Astrocyte (in vitro differentiated cells and primary cell): ENCODE data around the gene MRPL27. TPM values are rescaled to one million over a fixed set of nuclear protein-coding genes. Genes with fewer than 3 reads are reported as not detected.
A peak's percentile ranks its signal among the peaks of the same experiment; 100 is the strongest.
"Not testable (repeated sequence)": the region's sequence is repeated elsewhere in the genome, so short reads cannot be mapped to it uniquely, and the experiment has no call there.

Experiments
- DNase-seq: peaks from one replicate; pipeline ENCODE4 v3.0.0-alpha.2; 2010; ENCODE audit warnings: low read depth
- FAIRE-seq: peaks from 2 replicates; lab custom pipeline; 2011; peaks lifted over from hg19 to GRCh38; lab: Jason Lieb, UNC
- H2AFZ ChIP-seq: 2 replicates; pipeline ENCODE4 v1.6.0; 2012; ENCODE audit warnings: low read depth, low read length, inconsistent platforms
- H3K27ac ChIP-seq: 2 replicates; pipeline ENCODE4 v1.5.1; 2011; ENCODE audit warnings: low read depth, low read length, inconsistent platforms
- H3K27me3 ChIP-seq: 2 replicates; pipeline ENCODE4 v1.6.0; 2011; ENCODE audit warnings: low read length, inconsistent platforms; ENCODE audit not compliant: insufficient read depth
- H3K36me3 ChIP-seq: 2 replicates; pipeline ENCODE4 v1.5.1; 2011; ENCODE audit warnings: low read length, inconsistent platforms; ENCODE audit not compliant: insufficient read depth
- H3K4me1 ChIP-seq: 2 replicates; pipeline ENCODE4 v1.5.1; 2011; ENCODE audit warnings: low read length, inconsistent platforms; ENCODE audit not compliant: insufficient read depth
- H3K4me2 ChIP-seq: 2 replicates; pipeline ENCODE4 v1.6.0; 2012; ENCODE audit warnings: low read length, inconsistent platforms
- H3K4me3 ChIP-seq: 2 replicates; pipeline ENCODE4 v1.5.1; 2011; ENCODE audit warnings: low read depth, mild to moderate bottlenecking, low read length, inconsistent platforms; ENCODE audit not compliant: insufficient read depth
- H3K79me2 ChIP-seq: 2 replicates; pipeline ENCODE4 v1.6.0; 2012; ENCODE audit warnings: mild to moderate bottlenecking, low read length, inconsistent platforms; ENCODE audit not compliant: insufficient read depth
- H3K9ac ChIP-seq: 2 replicates; pipeline ENCODE4 v1.6.0; 2012; ENCODE audit warnings: mild to moderate bottlenecking, low read length, inconsistent platforms
- H3K9me3 ChIP-seq: 2 replicates; pipeline ENCODE4 v1.5.1; 2012; ENCODE audit warnings: low read depth, mild to moderate bottlenecking, low read length, inconsistent platforms; ENCODE audit not compliant: insufficient read depth
- H4K20me1 ChIP-seq: 2 replicates; pipeline ENCODE4 v1.6.0; 2012; ENCODE audit warnings: low read length, inconsistent platforms; ENCODE audit not compliant: insufficient read depth
- H3K27ac Mint-ChIP-seq: one replicate; pipeline ENCODE4 v1.8.0; 2021; ENCODE audit warnings: mild to moderate bottlenecking, mixed read lengths; ENCODE audit not compliant: unreplicated experiment
- H3K27me3 Mint-ChIP-seq: one replicate; pipeline ENCODE4 v1.8.0; 2021; ENCODE audit warnings: low read depth, mixed read lengths; ENCODE audit not compliant: unreplicated experiment
- H3K36me3 Mint-ChIP-seq: one replicate; pipeline ENCODE4 v1.8.0; 2021; ENCODE audit warnings: low read depth, mixed read lengths; ENCODE audit not compliant: unreplicated experiment
- H3K4me1 Mint-ChIP-seq: one replicate; pipeline ENCODE4 v1.8.0; 2021; ENCODE audit warnings: low read depth, mixed read lengths; ENCODE audit not compliant: unreplicated experiment
- H3K4me3 Mint-ChIP-seq: one replicate; pipeline ENCODE4 v1.8.0; 2021; ENCODE audit warnings: mild to moderate bottlenecking, moderate library complexity, mixed read lengths; ENCODE audit not compliant: unreplicated experiment
- H3K9me3 Mint-ChIP-seq: one replicate; pipeline ENCODE4 v1.8.0; 2021; ENCODE audit warnings: mild to moderate bottlenecking, mixed read lengths; ENCODE audit not compliant: unreplicated experiment
- CTCF ChIP-seq: IDR thresholded peaks from 2 replicates; pipeline ENCODE4 v1.5.1; 2011; ENCODE audit warnings: low read depth, mild to moderate bottlenecking, inconsistent platforms, low read length, moderate library complexity; ENCODE audit not compliant: insufficient read depth
- EZH2 ChIP-seq: IDR thresholded peaks from 2 replicates; pipeline ENCODE4 v1.6.1; 2012; ENCODE audit warnings: mild to moderate bottlenecking, low read length, inconsistent platforms; ENCODE audit not compliant: insufficient read depth
- total RNA-seq: library from RNA; stranded (reverse); gene quantifications from 2 replicates; pipeline ENCODE4 v1.2.1, GENCODE V29; 2021

Gene MRPL27
- total RNA-seq, 1 donor from 2014 or later = 57.3 TPM

GRCh38 chr17:50406578-50406977 is 33.6 kb upstream of the MRPL27 start:
- Mint-ChIP-seq H3K4me3 (no peak overlapping the region), H3K9me3 (peaks cover 2% of the 10 kb centered on the region), H3K4me1 (no peaks in the 10 kb centered on the region), H3K27me3 (peaks cover 15% of the 10 kb centered on the region), H3K36me3 (no peaks in the 10 kb centered on the region), H3K27ac (no peak overlapping the region)
- no peak for DNase-seq
- no peak overlapping the region for H3K9ac ChIP-seq
- H3K4me1 ChIP-seq = no peaks in the 10 kb centered on the region
- H3K27me3 ChIP-seq = peaks cover 12% of the 10 kb centered on the region
- no peak for TF ChIP-seq CTCF
- no peak for TF ChIP-seq EZH2
- H3K4me3 ChIP-seq = no peak overlapping the region
- no peaks in the 10 kb centered on the region for H4K20me1 ChIP-seq
- H3K9me3 ChIP-seq = no peaks in the 10 kb centered on the region
- no peak for FAIRE-seq
- H3K4me2 ChIP-seq = no peak overlapping the region
- H3K79me2 ChIP-seq = no peaks in the 10 kb centered on the region
- no peaks in the 10 kb centered on the region for H3K36me3 ChIP-seq
- no peak overlapping the region for H2AFZ ChIP-seq
- no peak overlapping the region for H3K27ac ChIP-seq

- FAIRE-seq, H3K4me1 Mint-ChIP-seq, H3K4me3 Mint-ChIP-seq, H3K4me3 ChIP-seq, H3K9ac ChIP-seq, H4K20me1 ChIP-seq, H3K27ac Mint-ChIP-seq, DNase-seq, H3K4me1 ChIP-seq, H3K27ac ChIP-seq, H3K79me2 ChIP-seq, H3K36me3 Mint-ChIP-seq, H3K36me3 ChIP-seq, H3K4me2 ChIP-seq, H3K9me3 Mint-ChIP-seq, H2AFZ ChIP-seq, H3K9me3 ChIP-seq: not testable (repeated sequence)
- H3K27me3 Mint-ChIP-seq = peaks cover 15% of the 10 kb centered on the region
- H3K27me3 ChIP-seq = peaks cover 12% of the 10 kb centered on the region
Measured at GRCh38 chr17:50405351-50405750, 32.4 kb upstream of the MRPL27 start.

- not testable (repeated sequence) for H3K4me3 Mint-ChIP-seq, FAIRE-seq, H3K4me2 ChIP-seq, H3K36me3 Mint-ChIP-seq, H3K9me3 ChIP-seq, H3K9ac ChIP-seq, H3K27me3 ChIP-seq, H3K4me3 ChIP-seq, H3K4me1 Mint-ChIP-seq, H3K36me3 ChIP-seq, H3K27ac Mint-ChIP-seq, H3K9me3 Mint-ChIP-seq, H3K27me3 Mint-ChIP-seq, H2AFZ ChIP-seq, DNase-seq, H3K27ac ChIP-seq
- peaks cover 28% of the 10 kb centered on the region for H3K79me2 ChIP-seq
- peaks cover 24% of the 10 kb centered on the region for H4K20me1 ChIP-seq
- peaks cover 13% of the 10 kb centered on the region for H3K4me1 ChIP-seq
Measured at GRCh38 chr17:50399591-50399990, 26.6 kb upstream of the MRPL27 start.

GRCh38 chr17:50398672-50399071 is 25.7 kb upstream of the MRPL27 start:
- H3K4me3 ChIP-seq, H3K4me1 Mint-ChIP-seq, FAIRE-seq, H3K27me3 ChIP-seq, DNase-seq, H3K27me3 Mint-ChIP-seq, H3K27ac Mint-ChIP-seq, H3K4me2 ChIP-seq, H3K9ac ChIP-seq, H3K9me3 ChIP-seq, H3K36me3 Mint-ChIP-seq, H3K27ac ChIP-seq, H3K9me3 Mint-ChIP-seq, H2AFZ ChIP-seq: not testable (repeated sequence)
- Histone ChIP-seq H3K36me3 (peaks cover 12% of the 10 kb centered on the region), H4K20me1 (peaks cover 33% of the 10 kb centered on the region), H3K4me1 (peaks cover 15% of the 10 kb centered on the region), H3K79me2 (peaks cover 37% of the 10 kb centered on the region)
- H3K4me3 Mint-ChIP-seq = peak overlapping the region; percentile 69
